ENCODE data around the gene QSOX1. TPM values are rescaled to one million over a fixed set of nuclear protein-coding genes. Genes with fewer than 3 reads are reported as not detected.
A peak's percentile ranks its signal among the peaks of the same experiment; 100 is the strongest.
"Not testable (repeated sequence)": the region's sequence is repeated elsewhere in the genome, so short reads cannot be mapped to it uniquely, and the experiment has no call there.

Gene QSOX1
- 121 and 139 TPM in 2 replicates for total RNA-seq

DNA sequence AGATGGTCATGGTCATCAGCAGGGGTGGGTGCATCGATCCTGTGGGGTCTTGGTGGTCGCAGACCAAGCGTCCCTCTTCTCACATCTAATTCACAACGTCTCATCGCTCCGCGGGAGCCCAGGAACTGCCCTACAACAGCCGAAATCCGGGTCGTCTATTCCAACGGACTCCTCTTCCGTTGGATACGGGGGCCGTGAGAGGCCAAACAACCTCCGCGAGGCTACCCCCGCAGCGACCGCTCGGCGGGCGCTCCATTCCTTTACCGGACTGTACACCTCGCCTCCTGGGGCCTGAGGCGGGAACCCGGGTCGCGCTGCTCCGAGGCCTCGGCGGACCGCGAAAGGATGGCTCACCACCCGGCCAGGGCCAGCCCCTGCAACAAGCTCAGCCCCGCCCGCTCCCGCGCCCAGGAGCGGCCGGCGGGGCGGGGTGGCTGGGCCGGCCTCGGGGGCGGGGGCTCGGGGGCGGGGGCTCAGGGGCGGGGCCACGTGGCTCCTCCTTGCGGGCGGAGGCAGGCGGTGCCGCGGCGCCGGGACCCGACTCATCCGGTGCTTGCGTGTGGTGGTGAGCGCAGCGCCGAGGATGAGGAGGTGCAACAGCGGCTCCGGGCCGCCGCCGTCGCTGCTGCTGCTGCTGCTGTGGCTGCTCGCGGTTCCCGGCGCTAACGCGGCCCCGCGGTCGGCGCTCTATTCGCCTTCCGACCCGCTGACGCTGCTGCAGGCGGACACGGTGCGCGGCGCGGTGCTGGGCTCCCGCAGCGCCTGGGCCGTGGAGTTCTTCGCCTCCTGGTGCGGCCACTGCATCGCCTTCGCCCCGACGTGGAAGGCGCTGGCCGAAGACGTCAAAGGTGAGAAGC is at the start of gene QSOX1:
TSS of gene QSOX1 (plus strand) at position 545 of the 857 bp plus-strand sequence. CDS start at position 584, 39 bp downstream.
- no peak for DNase-seq (ENCODE audit: low read depth, low spot score)

- DNase-seq (ENCODE audit: low read depth, low spot score) = no peak
Observed at GRCh38 chr1:180112091-180112490, 42.6 kb upstream of the QSOX1 start.

- no peak for DNase-seq (ENCODE audit: low read depth, low spot score)
Observed at GRCh38 chr1:180112984-180113647, 41.6 kb upstream of the QSOX1 start.

GRCh38 chr1:180114396-180114945 is 40.2 kb upstream of the QSOX1 start:
- DNase-seq (ENCODE audit: low read depth, low spot score) = no peak

DNA sequence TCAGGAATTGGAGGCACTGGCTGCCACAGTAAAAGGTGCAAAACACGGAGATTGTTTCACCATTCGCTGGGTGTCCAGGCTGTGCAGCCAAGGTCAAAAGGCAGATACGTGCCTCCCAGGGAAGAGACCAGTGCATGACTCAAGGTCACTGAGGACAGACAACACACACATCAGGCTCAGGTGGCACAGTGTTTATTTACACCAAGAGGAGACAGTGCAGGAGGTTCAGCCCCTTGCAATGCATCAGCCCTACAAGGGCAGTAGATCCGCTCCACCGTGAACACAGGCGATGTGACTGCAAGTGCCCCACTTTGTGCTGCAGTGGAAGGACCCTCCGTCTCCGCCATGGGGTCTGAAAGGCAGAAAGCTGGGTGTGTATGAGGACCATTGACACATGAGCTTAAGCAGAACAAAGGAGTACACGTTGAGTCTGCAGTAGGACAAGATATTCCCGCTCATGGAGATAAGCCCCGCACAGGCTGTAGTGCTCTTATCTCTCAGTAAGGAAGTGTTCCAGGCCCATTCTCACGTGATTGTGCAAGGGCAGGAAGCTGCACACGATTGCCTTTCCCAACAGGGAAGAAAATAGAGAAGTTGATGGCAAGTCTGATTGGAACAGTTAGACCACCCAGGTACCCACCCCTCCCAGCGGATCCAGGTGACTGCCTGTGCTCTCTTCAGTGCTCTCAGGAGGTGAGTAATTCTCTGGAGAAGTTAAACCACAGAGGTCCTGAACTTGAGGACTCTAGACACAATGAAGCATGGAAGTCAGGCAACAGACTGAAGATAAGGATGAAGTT is 37.5 kb upstream of the QSOX1 start:
- DNase-seq (ENCODE audit: low read depth, low spot score) = no peak

DNA sequence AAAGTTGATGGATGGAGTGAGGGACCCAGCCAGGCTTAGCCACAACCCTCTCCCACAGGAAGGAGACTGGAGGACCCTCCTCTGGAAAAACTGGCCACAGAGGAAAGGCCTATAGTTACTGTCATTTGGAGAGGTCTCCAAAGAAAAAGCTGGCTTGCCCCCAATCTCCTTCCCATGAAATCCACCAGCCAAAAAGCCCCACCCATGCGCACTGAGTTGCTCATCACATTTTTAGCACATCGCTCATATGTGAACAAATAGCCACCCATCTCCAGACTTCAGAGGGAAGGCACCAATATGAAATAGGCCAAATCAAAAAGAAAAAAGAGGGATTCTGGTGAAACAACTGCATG is 36.9 kb upstream of the QSOX1 start:
- DNase-seq (ENCODE audit: low read depth, low spot score) = no peak

- DNase-seq (ENCODE audit: low read depth, low spot score) = no peak
Observed at GRCh38 chr1:180119837-180120236, 34.8 kb upstream of the QSOX1 start.

- DNase-seq (ENCODE audit: low read depth, low spot score) = no peak
Observed at GRCh38 chr1:180123463-180123936, 31.2 kb upstream of the QSOX1 start.

DNA sequence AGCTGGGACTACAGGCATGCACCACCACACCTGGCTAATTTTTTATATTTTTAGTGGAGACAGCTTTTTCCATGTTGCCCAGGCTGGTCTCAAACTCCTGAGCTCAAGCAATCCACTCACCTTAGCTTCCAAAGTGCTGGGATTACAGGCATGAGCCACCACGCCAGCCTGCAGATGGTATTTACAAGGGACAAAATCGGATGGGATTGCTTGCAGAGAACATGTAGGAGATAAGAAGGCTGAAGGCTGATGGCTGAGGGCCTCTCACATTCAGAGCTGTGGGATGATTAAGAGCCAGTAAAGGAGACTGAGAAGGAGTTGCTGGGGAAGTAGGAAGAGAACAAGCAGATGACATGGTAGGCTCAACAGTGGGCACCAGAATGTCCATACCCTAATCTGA is 24.0 kb upstream of the QSOX1 start:
- DNase-seq (ENCODE audit: low read depth, low spot score) = no peak

GRCh38 chr1:180131510-180131909 is 23.2 kb upstream of the QSOX1 start:
- peak; percentile 22 for DNase-seq (ENCODE audit: low read depth, low spot score)

DNA sequence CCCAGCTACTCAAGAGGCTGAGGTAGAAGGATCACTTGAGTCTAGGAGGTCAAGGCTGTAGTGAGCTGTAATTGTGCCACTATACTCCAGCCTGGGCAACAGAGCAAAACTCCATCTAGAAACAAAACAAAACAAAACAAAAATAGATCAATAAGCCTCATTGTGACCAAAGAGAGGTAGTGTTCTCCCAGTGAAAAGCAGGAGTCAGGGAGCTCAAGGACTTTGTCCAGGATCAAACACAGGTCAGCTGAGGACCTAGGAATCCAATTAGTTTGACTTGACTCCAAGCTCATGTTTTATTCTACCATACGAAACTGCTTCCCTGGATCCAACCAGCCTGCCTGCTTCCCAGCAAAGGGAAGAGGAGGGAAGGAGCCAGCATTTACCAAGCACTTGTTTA is 21.5 kb upstream of the QSOX1 start:
- DNase-seq (ENCODE audit: low read depth, low spot score) = no peak

DNA sequence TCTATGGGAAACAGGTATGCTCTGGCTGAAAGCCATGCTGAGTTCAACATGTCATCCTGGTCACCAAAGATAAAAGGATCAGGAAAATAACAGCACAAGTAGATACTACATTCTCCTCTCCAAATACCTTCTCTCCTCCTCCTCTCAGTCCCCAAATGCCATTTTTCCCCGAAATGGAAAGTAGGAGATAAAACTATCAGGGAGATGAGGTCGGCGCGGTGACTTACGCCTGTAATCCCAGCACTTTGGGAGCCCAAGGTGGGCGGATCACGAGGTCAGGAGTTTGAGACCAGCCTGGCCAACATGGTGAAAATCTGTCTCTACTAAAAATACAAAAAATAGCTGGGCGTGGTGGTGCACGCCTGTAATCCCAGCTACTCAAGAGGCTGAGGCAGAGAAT is 21.0 kb upstream of the QSOX1 start:
- DNase-seq (ENCODE audit: low read depth, low spot score) = not testable (repeated sequence)

DNA sequence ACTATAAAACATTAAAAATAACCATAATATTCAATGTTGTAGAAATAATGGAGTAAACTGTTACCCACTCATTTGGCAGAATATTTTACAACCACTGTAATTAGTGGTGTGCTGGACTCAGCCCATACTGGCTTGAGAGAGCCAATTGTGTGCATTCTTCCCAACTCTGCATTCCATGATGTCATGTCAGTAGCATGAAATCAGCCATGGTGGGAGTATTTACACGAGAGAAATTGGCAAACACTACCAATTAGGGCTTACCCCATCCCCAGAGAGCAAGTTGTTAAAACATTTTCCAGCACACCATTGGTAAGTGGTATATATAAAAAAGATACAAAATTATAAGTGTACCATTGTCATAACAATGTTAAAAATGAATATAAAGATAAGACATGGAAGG is 19.1 kb upstream of the QSOX1 start:
- DNase-seq (ENCODE audit: low read depth, low spot score) = no peak

DNA sequence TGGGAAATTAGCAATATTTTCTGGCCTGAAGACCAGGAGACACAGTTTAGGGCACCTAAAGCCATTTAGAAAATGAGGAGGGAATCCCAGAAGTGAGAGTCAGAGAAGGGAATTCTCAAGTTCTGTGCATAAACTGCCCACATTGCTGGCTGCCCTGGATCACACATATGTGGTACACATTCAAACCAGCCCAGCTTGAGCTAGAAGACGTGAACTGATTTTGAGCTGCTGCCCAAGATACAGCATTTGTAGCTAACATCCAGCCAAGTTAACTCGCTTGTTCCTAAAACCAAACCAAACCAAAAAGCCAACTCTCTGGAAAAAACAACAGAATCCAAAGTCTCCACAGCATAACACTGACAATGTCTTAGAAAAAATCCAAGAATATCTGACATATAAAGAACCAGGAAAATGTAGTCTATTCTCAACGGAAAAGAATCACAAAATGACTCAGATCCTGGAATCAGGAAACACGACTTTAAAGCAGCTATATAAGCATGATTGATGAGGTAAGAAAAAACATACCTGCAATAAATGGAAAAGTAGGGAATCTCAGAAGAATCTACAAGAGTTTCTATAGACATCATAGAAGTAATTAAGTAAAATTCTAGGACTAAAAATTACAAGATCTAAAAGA is 18.2 kb upstream of the QSOX1 start:
- no peak for DNase-seq (ENCODE audit: low read depth, low spot score)

GRCh38 chr1:180136968-180137356 is 17.7 kb upstream of the QSOX1 start:
- DNase-seq (ENCODE audit: low read depth, low spot score) = no peak

- no peak for DNase-seq (ENCODE audit: low read depth, low spot score)
Observed at GRCh38 chr1:180137776-180138175, 16.9 kb upstream of the QSOX1 start.

DNA sequence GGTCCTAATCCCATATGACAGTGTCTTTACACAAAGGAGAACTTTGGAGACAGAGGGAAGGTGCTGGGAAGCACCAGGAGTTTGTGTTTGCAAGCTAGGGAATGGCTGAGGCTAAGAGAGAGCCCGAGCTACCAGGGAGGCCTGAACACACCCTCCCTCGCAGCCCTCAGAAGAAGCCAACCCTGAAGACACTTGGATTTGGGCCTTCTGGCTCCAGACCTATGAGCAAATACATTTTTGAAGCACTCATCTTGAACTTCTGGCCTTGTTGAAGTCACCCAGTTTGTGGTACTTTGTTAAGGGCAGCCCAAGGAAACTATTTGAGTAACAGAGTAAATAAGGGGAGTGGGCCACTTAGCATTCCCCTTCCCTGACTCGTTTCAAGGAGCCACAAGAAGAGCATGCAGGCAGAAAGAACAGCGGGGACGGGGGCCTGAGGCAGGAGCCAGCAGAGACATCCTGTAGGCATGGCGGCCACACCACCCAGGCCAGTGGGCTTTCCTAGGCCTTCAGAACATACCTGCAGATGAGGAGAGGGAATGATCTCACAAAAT is 13.2 kb upstream of the QSOX1 start:
- no peak for DNase-seq (ENCODE audit: low read depth, low spot score)

- no peak for DNase-seq (ENCODE audit: low read depth, low spot score)
Observed at GRCh38 chr1:180143359-180143758, 11.3 kb upstream of the QSOX1 start.

GRCh38 chr1:180144659-180145357 is 9.9 kb upstream of the QSOX1 start:
- DNase-seq (ENCODE audit: low read depth, low spot score) = no peak

GRCh38 chr1:180145446-180145845 is 9.2 kb upstream of the QSOX1 start:
- no peak for DNase-seq (ENCODE audit: low read depth, low spot score)
